ENCODE results near the gene PPP1R14C. TPM values are rescaled to one million over a fixed set of nuclear protein-coding genes. Genes with fewer than 3 reads are reported as not detected.

The PPP1R14C gene
- polyA plus RNA-seq, 12 donors: 15.2 to 477 (median 41.9) TPM

- DNase-seq: no peak
Observed at GRCh38 chr6:150290429-150290828, 147.6 kb downstream of the PPP1R14C start.

- no peak for DNase-seq
Observed at GRCh38 chr6:150291968-150292710, 149.3 kb downstream of the PPP1R14C start.

- no peak for DNase-seq
Observed at GRCh38 chr6:150293019-150293418, 150.2 kb downstream of the PPP1R14C start.

GRCh38 chr6:150293423-150294173, 150.8 kb downstream of the PPP1R14C start:
- no peak for DNase-seq

GRCh38 chr6:150296890-150297289, 154.0 kb downstream of the PPP1R14C start:
- no peak for DNase-seq

- DNase-seq: no peak
Observed at GRCh38 chr6:150297327-150298029, 154.6 kb downstream of the PPP1R14C start.

GRCh38 chr6:150298030-150298380, 155.2 kb downstream of the PPP1R14C start:
- no peak for DNase-seq

GRCh38 chr6:150298676-150299075, 155.8 kb downstream of the PPP1R14C start:
- DNase-seq: no peak

Other genes with a start within 250 kb of the PPP1R14C start
- gene RAET1E, start 244.9 kb upstream of the PPP1R14C start, polyA plus RNA-seq (ENCODE audit: insufficient read length in 12 of 12): 1 to 10 TPM in 5 of 12 donors, under 1 TPM in 5, not detected in 2; 0.11 to 2.1 (median 0.97) TPM
- under 1 TPM in 8 of 12 donors, not detected in 4; 0.21 to 0.62 (median 0.42) TPM for gene RAET1G, start 219.9 kb upstream of the PPP1R14C start, polyA plus RNA-seq (ENCODE audit: insufficient read length in 12 of 12)
- gene ULBP2, start 201.0 kb upstream of the PPP1R14C start, polyA plus RNA-seq (ENCODE audit: insufficient read length in 12 of 12): under 1 TPM in 10 of 12 donors, not detected in 2; 0.20 to 0.86 (median 0.36) TPM
- 1 to 10 TPM in 1 of 12 donors, under 1 TPM in 9, not detected in 2; 0.21 to 1.2 (median 0.61) TPM for gene ULBP1, start 179.1 kb upstream of the PPP1R14C start, polyA plus RNA-seq (ENCODE audit: insufficient read length in 12 of 12)
- gene RAET1L, start 117.5 kb upstream of the PPP1R14C start, polyA plus RNA-seq (ENCODE audit: insufficient read length in 12 of 12): under 1 TPM in 4 of 12 donors, not detected in 8; 0.16 to 0.99 (median 0.71) TPM
- gene ULBP3, start 73.9 kb upstream of the PPP1R14C start, polyA plus RNA-seq (ENCODE audit: insufficient read length in 12 of 12): 1 to 10 TPM in 10 of 12 donors, not detected in 2; 1.0 to 3.2 (median 2.3) TPM
- gene IYD, start 226.0 kb downstream of the PPP1R14C start, polyA plus RNA-seq (ENCODE audit: insufficient read length in 12 of 12): under 1 TPM in 6 of 12 donors, not detected in 6; 0.03 to 0.11 (median 0.07) TPM

Data from muscle of arm (tissue), 12 donors.